Activated naive CD4-positive, alpha-beta T cell treated with anti-CD3 and anti-CD28 coated beads, Interleukin-2, amount 10 ng/mL, durations not matched to agents 7 days and 5 days (primary cell): ENCODE measurements around the gene FKBP5.
"Not testable (repeated sequence)": the region's sequence is repeated elsewhere in the genome, so short reads cannot be mapped to it uniquely, and the experiment has no call there.

Source experiments
- CTCF ChIA-PET: fragments of 350-600 bp; sonication (Branson Sonifier 250); formaldehyde crosslinking; loops from one replicate; lab custom pipeline; 2021; ENCODE audit warnings: antibody characterized with exemption; lab: Charles Lee
- DNase-seq: peaks from one replicate; pipeline ENCODE4 v3.0.0-alpha.2; 2020
- H3K27ac Mint-ChIP-seq: one replicate; pipeline ENCODE4 v1.8.0; 2021; ENCODE audit warnings: mild to moderate bottlenecking, moderate library complexity, mixed read lengths
- H3K27me3 Mint-ChIP-seq: one replicate; pipeline ENCODE4 v1.8.0; 2021; ENCODE audit warnings: mild to moderate bottlenecking, mixed read lengths
- H3K36me3 Mint-ChIP-seq: one replicate; pipeline ENCODE4 v1.8.0; 2021; ENCODE audit warnings: mixed read lengths
- H3K4me1 Mint-ChIP-seq: one replicate; pipeline ENCODE4 v1.8.0; 2021; ENCODE audit warnings: mixed read lengths
- H3K4me3 Mint-ChIP-seq: one replicate; pipeline ENCODE4 v1.8.0; 2021; ENCODE audit warnings: mild to moderate bottlenecking, moderate library complexity, mixed read lengths
- H3K9me3 Mint-ChIP-seq: one replicate; pipeline ENCODE4 v1.8.0; 2021; ENCODE audit warnings: mixed read lengths

The FKBP5 gene

GRCh38 chr6:35557239-35557638, 131.5 kb downstream of the FKBP5 start:
- Mint-ChIP-seq H3K27me3 (peaks cover 33% of the 10 kb centered on the region), H3K4me1 (no peaks in the 10 kb centered on the region), H3K4me3 (no peak overlapping the region), H3K9me3 (no peaks in the 10 kb centered on the region), H3K36me3 (no peaks in the 10 kb centered on the region), H3K27ac (no peak overlapping the region)
- no peak for DNase-seq
- CTCF ChIA-PET: no interaction called here

GRCh38 chr6:35554811-35555210, 133.9 kb downstream of the FKBP5 start:
- CTCF ChIA-PET: interaction anchor here (1.2 to 2.3 kb wide), 3 partner anchors 14 to 183 kb away, joined by 4 to 8 read pairs (median 4); partner anchors contain the start of gene ARMC12
- H3K27me3 Mint-ChIP-seq: peaks cover 43% of the 10 kb centered on the region

GRCh38 chr6:35553315-35553714, 135.4 kb downstream of the FKBP5 start:
- peaks cover 6% of the 10 kb centered on the region for H3K36me3 Mint-ChIP-seq
- no peak overlapping the region for H3K27ac Mint-ChIP-seq
- peaks cover 46% of the 10 kb centered on the region for H3K27me3 Mint-ChIP-seq

More at GRCh38 chr6:35554811-35555210, 133.9 kb downstream of the FKBP5 start:
- H3K27ac Mint-ChIP-seq: no peak overlapping the region
- no peak overlapping the region for H3K4me3 Mint-ChIP-seq
- no peaks in the 10 kb centered on the region for H3K4me1 Mint-ChIP-seq
- peaks cover 4% of the 10 kb centered on the region for H3K36me3 Mint-ChIP-seq
- H3K9me3 Mint-ChIP-seq: peaks cover 5% of the 10 kb centered on the region
- no peak for DNase-seq

GRCh38 chr6:35552285-35552917, 136.3 kb downstream of the FKBP5 start:
- peaks cover 6% of the 10 kb centered on the region for H3K36me3 Mint-ChIP-seq
- H3K27ac Mint-ChIP-seq: no peak overlapping the region
- H3K9me3 Mint-ChIP-seq: peaks cover 7% of the 10 kb centered on the region
- H3K4me3 Mint-ChIP-seq: no peak overlapping the region
- CTCF ChIA-PET: interaction anchor here (0.6 to 1.9 kb wide), 24 partner anchors 8 to 259 kb away, joined by 3 to 17 read pairs (median 4); partner anchors contain the start of gene ARMC12
- no peaks in the 10 kb centered on the region for H3K4me1 Mint-ChIP-seq
- DNase-seq: peak; percentile 80
- peaks cover 50% of the 10 kb centered on the region for H3K27me3 Mint-ChIP-seq

More at GRCh38 chr6:35553315-35553714, 135.4 kb downstream of the FKBP5 start:
- CTCF ChIA-PET: interaction anchor here (0.7 to 2.3 kb wide), 12 partner anchors 9 to 257 kb away, joined by 3 to 8 read pairs (median 4); partner anchors contain the start of gene ARMC12
- H3K9me3 Mint-ChIP-seq: peaks cover 7% of the 10 kb centered on the region
- no peak for DNase-seq
- no peak overlapping the region for H3K4me3 Mint-ChIP-seq
- no peaks in the 10 kb centered on the region for H3K4me1 Mint-ChIP-seq

GRCh38 chr6:35550437-35550836, 138.3 kb downstream of the FKBP5 start:
- CTCF ChIA-PET: interaction anchor here (0.9 to 1.3 kb wide), 2 partner anchors 28 to 41 kb away, joined by 4 to 5 read pairs; no protein-coding TSS in a partner anchor
- Mint-ChIP-seq H3K27me3 (peaks cover 46% of the 10 kb centered on the region), H3K36me3 (peaks cover 6% of the 10 kb centered on the region), H3K4me3 (no peak overlapping the region), H3K27ac (no peak overlapping the region), H3K4me1 (no peaks in the 10 kb centered on the region), H3K9me3 (peaks cover 7% of the 10 kb centered on the region)
- DNase-seq: no peak

GRCh38 chr6:35547676-35548075, 141.0 kb downstream of the FKBP5 start:
- CTCF ChIA-PET: interaction anchor here (1.0 to 1.3 kb wide), 2 partner anchors 24 to 189 kb away, joined by 3 read pairs; no protein-coding TSS in a partner anchor
- Mint-ChIP-seq H3K27ac (no peak overlapping the region), H3K4me1 (peaks cover 4% of the 10 kb centered on the region), H3K27me3 (peaks cover 42% of the 10 kb centered on the region), H3K9me3 (peaks cover 7% of the 10 kb centered on the region), H3K4me3 (no peak overlapping the region), H3K36me3 (peaks cover 6% of the 10 kb centered on the region)
- no peak for DNase-seq

- Mint-ChIP-seq H3K9me3 (peaks cover 2% of the 10 kb centered on the region), H3K36me3 (peaks cover 2% of the 10 kb centered on the region), H3K4me1 (peaks cover 4% of the 10 kb centered on the region), H3K27me3 (peaks cover 22% of the 10 kb centered on the region), H3K4me3 (no peak overlapping the region), H3K27ac (no peak overlapping the region)
- DNase-seq: no peak
- CTCF ChIA-PET: interaction anchor here (1.0 to 1.3 kb wide), 2 partner anchors 9 to 34 kb away, joined by 3 read pairs; no protein-coding TSS in a partner anchor
These were observed 143.8 kb downstream of the FKBP5 start for GRCh38 chr6:35544769-35545361.

GRCh38 chr6:35543459-35544193, 145.1 kb downstream of the FKBP5 start:
- Mint-ChIP-seq H3K27me3 (peaks cover 19% of the 10 kb centered on the region), H3K36me3 (no peaks in the 10 kb centered on the region), H3K9me3 (no peaks in the 10 kb centered on the region), H3K4me1 (peaks cover 4% of the 10 kb centered on the region), H3K4me3 (no peak overlapping the region), H3K27ac (no peak overlapping the region)
- no peak for DNase-seq
- CTCF ChIA-PET: interaction anchor here (1.0 to 1.6 kb wide), 3 partner anchors 8 to 20 kb away, joined by 3 to 7 read pairs (median 3); no protein-coding TSS in a partner anchor

- DNase-seq: no peak
- Mint-ChIP-seq H3K4me1 (peaks cover 4% of the 10 kb centered on the region), H3K36me3 (no peaks in the 10 kb centered on the region), H3K9me3 (no peaks in the 10 kb centered on the region), H3K27ac (no peak overlapping the region), H3K27me3 (peaks cover 19% of the 10 kb centered on the region), H3K4me3 (no peak overlapping the region)
- CTCF ChIA-PET: interaction anchor here (0.5 to 2.6 kb wide), 2 partner anchors 19 to 211 kb away, joined by 3 to 10 read pairs; no protein-coding TSS in a partner anchor
These were observed 146.9 kb downstream of the FKBP5 start for GRCh38 chr6:35541836-35542235.

GRCh38 chr6:35539223-35539622, 149.5 kb downstream of the FKBP5 start:
- DNase-seq: no peak
- H3K27me3 Mint-ChIP-seq: peaks cover 29% of the 10 kb centered on the region
- H3K27ac Mint-ChIP-seq: no peak overlapping the region
- no peak overlapping the region for H3K4me3 Mint-ChIP-seq
- H3K4me1 Mint-ChIP-seq: peaks cover 7% of the 10 kb centered on the region
- H3K36me3 Mint-ChIP-seq: no peaks in the 10 kb centered on the region
- CTCF ChIA-PET: interaction anchor here (1.4 to 1.9 kb wide), 3 partner anchors 12 to 30 kb away, joined by 4 to 6 read pairs (median 4); no protein-coding TSS in a partner anchor
- no peaks in the 10 kb centered on the region for H3K9me3 Mint-ChIP-seq

GRCh38 chr6:35535847-35536246, 152.9 kb downstream of the FKBP5 start:
- not testable (repeated sequence) for DNase-seq, H3K9me3 Mint-ChIP-seq, H3K27ac Mint-ChIP-seq, H3K36me3 Mint-ChIP-seq, H3K4me3 Mint-ChIP-seq, H3K4me1 Mint-ChIP-seq
- CTCF ChIA-PET: interaction anchor here (1.7 to 1.9 kb wide), 2 partner anchors 13 to 201 kb away, joined by 5 to 6 read pairs; partner anchors contain the start of gene ARMC12
- H3K27me3 Mint-ChIP-seq: peaks cover 45% of the 10 kb centered on the region

- no peaks in the 10 kb centered on the region for H3K36me3 Mint-ChIP-seq
- H3K4me1 Mint-ChIP-seq: peaks cover 4% of the 10 kb centered on the region
- H3K9me3 Mint-ChIP-seq: no peaks in the 10 kb centered on the region
- no peak overlapping the region for H3K27ac Mint-ChIP-seq
- no peak for DNase-seq
- CTCF ChIA-PET: interaction anchor here (1.7 kb wide), 1 partner anchor 12 kb away, joined by 5 read pairs; no protein-coding TSS in a partner anchor
- no peak overlapping the region for H3K4me3 Mint-ChIP-seq
- peaks cover 45% of the 10 kb centered on the region for H3K27me3 Mint-ChIP-seq
These were observed 154.1 kb downstream of the FKBP5 start for GRCh38 chr6:35534407-35535170.

GRCh38 chr6:35533981-35534380, 154.7 kb downstream of the FKBP5 start:
- CTCF ChIA-PET: interaction anchor here (1.6 kb wide), 1 partner anchor 18 kb away, joined by 8 read pairs; no protein-coding TSS in a partner anchor
- no peak overlapping the region for H3K4me3 Mint-ChIP-seq

More at GRCh38 chr6:35533981-35534380, 154.7 kb downstream of the FKBP5 start:
- peaks cover 4% of the 10 kb centered on the region for H3K4me1 Mint-ChIP-seq
- DNase-seq: no peak
- peaks cover 45% of the 10 kb centered on the region for H3K27me3 Mint-ChIP-seq
- no peaks in the 10 kb centered on the region for H3K9me3 Mint-ChIP-seq
- H3K36me3 Mint-ChIP-seq: no peaks in the 10 kb centered on the region
- no peak overlapping the region for H3K27ac Mint-ChIP-seq
